ENCODE measurements around the gene EZR. TPM values are rescaled to one million over a fixed set of nuclear protein-coding genes. Genes with fewer than 3 reads are reported as not detected.

The EZR gene
- total RNA-seq, 1 donor from 2014 or later, result 254 TPM

- H3K4me2 ChIP-seq (ENCODE audit: low read length), result no peak overlapping the region
- H3K27ac Mint-ChIP-seq (ENCODE audit: unreplicated experiment), result peak overlapping the region; percentile 14
- no peaks in the 10 kb centered on the region for H3K9me3 Mint-ChIP-seq (ENCODE audit: unreplicated experiment)
Measured at GRCh38 chr6:158769771-158770432, 49.3 kb downstream of the EZR start.

GRCh38 chr6:158769234-158769770, 49.9 kb downstream of the EZR start:
- no peak overlapping the region for H3K4me2 ChIP-seq (ENCODE audit: low read length)
- no peak overlapping the region for H2AFZ ChIP-seq (ENCODE audit: low read depth, low read length)
- H3K9me3 ChIP-seq (ENCODE audit: insufficient read depth, low read depth, low read length), result no peaks in the 10 kb centered on the region
- H4K20me1 ChIP-seq (ENCODE audit: insufficient read depth, low read length), result peaks cover 18% of the 10 kb centered on the region
- Mint-ChIP-seq H3K27ac (ENCODE audit: unreplicated experiment) (no peak overlapping the region), H3K27me3 (ENCODE audit: low read depth, unreplicated experiment) (no peaks in the 10 kb centered on the region), H3K36me3 (ENCODE audit: low read depth, unreplicated experiment) (peaks cover 41% of the 10 kb centered on the region), H3K4me3 (ENCODE audit: unreplicated experiment) (no peak overlapping the region), H3K4me1 (ENCODE audit: low read depth, unreplicated experiment) (peaks cover 2% of the 10 kb centered on the region), H3K9me3 (ENCODE audit: unreplicated experiment) (no peaks in the 10 kb centered on the region)
- TF ChIP-seq EZH2 (IDR thresholded peaks at IDR 0.05; ENCODE audit: insufficient read depth, low read length) (no peak), CTCF (IDR thresholded peaks at IDR 0.05; ENCODE audit: insufficient read depth, low read depth, low read length) (no peak)
- no peak overlapping the region for H3K4me3 ChIP-seq (ENCODE audit: insufficient read depth, low read depth, low read length)
- no peak overlapping the region for H3K9ac ChIP-seq (ENCODE audit: low read length)
- peaks cover 10% of the 10 kb centered on the region for H3K4me1 ChIP-seq (ENCODE audit: insufficient read depth, low read length)
- peaks cover 2% of the 10 kb centered on the region for H3K79me2 ChIP-seq (ENCODE audit: insufficient read depth, low read length)
- no peaks in the 10 kb centered on the region for H3K27me3 ChIP-seq (ENCODE audit: insufficient read depth, low read length)
- no peak overlapping the region for H3K27ac ChIP-seq (ENCODE audit: low read depth, low read length)
- peaks cover 57% of the 10 kb centered on the region for H3K36me3 ChIP-seq (ENCODE audit: insufficient read depth, low read length)
- DNase-seq (ENCODE audit: low read depth) (no peak), FAIRE-seq (no peak)

More at GRCh38 chr6:158769771-158770432, 49.3 kb downstream of the EZR start:
- Histone ChIP-seq H3K27me3 (ENCODE audit: insufficient read depth, low read length) (no peaks in the 10 kb centered on the region), H3K27ac (ENCODE audit: low read depth, low read length) (no peak overlapping the region), H3K79me2 (ENCODE audit: insufficient read depth, low read length) (peaks cover 2% of the 10 kb centered on the region), H3K9ac (ENCODE audit: low read length) (no peak overlapping the region), H3K36me3 (ENCODE audit: insufficient read depth, low read length) (peaks cover 52% of the 10 kb centered on the region), H3K4me1 (ENCODE audit: insufficient read depth, low read length) (peaks cover 10% of the 10 kb centered on the region), H2AFZ (ENCODE audit: low read depth, low read length) (no peak overlapping the region), H3K4me3 (ENCODE audit: insufficient read depth, low read depth, low read length) (no peak overlapping the region), H4K20me1 (ENCODE audit: insufficient read depth, low read length) (peaks cover 18% of the 10 kb centered on the region), H3K9me3 (ENCODE audit: insufficient read depth, low read depth, low read length) (no peaks in the 10 kb centered on the region)
- Mint-ChIP-seq H3K36me3 (ENCODE audit: low read depth, unreplicated experiment) (peaks cover 37% of the 10 kb centered on the region), H3K4me1 (ENCODE audit: low read depth, unreplicated experiment) (peaks cover 2% of the 10 kb centered on the region), H3K27me3 (ENCODE audit: low read depth, unreplicated experiment) (no peaks in the 10 kb centered on the region), H3K4me3 (ENCODE audit: unreplicated experiment) (no peak overlapping the region)
- no peak for TF ChIP-seq CTCF (IDR thresholded peaks at IDR 0.05; ENCODE audit: insufficient read depth, low read depth, low read length)
- TF ChIP-seq EZH2 (IDR thresholded peaks at IDR 0.05; ENCODE audit: insufficient read depth, low read length), result no peak
- DNase-seq (ENCODE audit: low read depth) (peak; percentile 52), FAIRE-seq (no peak)

GRCh38 chr6:158768436-158768835, 50.7 kb downstream of the EZR start:
- Histone ChIP-seq H3K4me2 (ENCODE audit: low read length) (no peak overlapping the region), H3K27me3 (ENCODE audit: insufficient read depth, low read length) (no peaks in the 10 kb centered on the region), H4K20me1 (ENCODE audit: insufficient read depth, low read length) (peaks cover 18% of the 10 kb centered on the region), H3K36me3 (ENCODE audit: insufficient read depth, low read length) (peaks cover 58% of the 10 kb centered on the region), H2AFZ (ENCODE audit: low read depth, low read length) (no peak overlapping the region), H3K4me3 (ENCODE audit: insufficient read depth, low read depth, low read length) (no peak overlapping the region), H3K27ac (ENCODE audit: low read depth, low read length) (no peak overlapping the region), H3K9me3 (ENCODE audit: insufficient read depth, low read depth, low read length) (no peaks in the 10 kb centered on the region), H3K79me2 (ENCODE audit: insufficient read depth, low read length) (peaks cover under 1% of the 10 kb centered on the region), H3K9ac (ENCODE audit: low read length) (no peak overlapping the region), H3K4me1 (ENCODE audit: insufficient read depth, low read length) (peaks cover 10% of the 10 kb centered on the region)
- TF ChIP-seq CTCF (IDR thresholded peaks at IDR 0.05; ENCODE audit: insufficient read depth, low read depth, low read length) (no peak), EZH2 (IDR thresholded peaks at IDR 0.05; ENCODE audit: insufficient read depth, low read length) (no peak)
- peaks cover 44% of the 10 kb centered on the region for H3K36me3 Mint-ChIP-seq (ENCODE audit: low read depth, unreplicated experiment)
- DNase-seq (ENCODE audit: low read depth) (no peak), FAIRE-seq (no peak)
- no peaks in the 10 kb centered on the region for H3K27me3 Mint-ChIP-seq (ENCODE audit: low read depth, unreplicated experiment)
- H3K27ac Mint-ChIP-seq (ENCODE audit: unreplicated experiment), result no peak overlapping the region
- H3K4me1 Mint-ChIP-seq (ENCODE audit: low read depth, unreplicated experiment), result peaks cover 2% of the 10 kb centered on the region
- H3K4me3 Mint-ChIP-seq (ENCODE audit: unreplicated experiment), result no peak overlapping the region
- no peaks in the 10 kb centered on the region for H3K9me3 Mint-ChIP-seq (ENCODE audit: unreplicated experiment)
